Type B pancreatic cell (in vitro differentiated cells): Measurements from ENCODE around the gene GFPT1. TPM values are rescaled to one million over a fixed set of nuclear protein-coding genes. Genes with fewer than 3 reads are reported as not detected.

ENCODE experiments used
- DNase-seq: peaks from one replicate; pipeline ENCODE4 v3.0.0; 2021; ENCODE audit warnings: mixed read lengths; ENCODE audit not compliant: unreplicated experiment; ENCODE audit errors: extremely low spot score
- H3K27ac Mint-ChIP-seq: 2 replicates; pipeline ENCODE4 v1.8.0; 2021; ENCODE audit warnings: mild to moderate bottlenecking, mixed read lengths
- H3K27me3 Mint-ChIP-seq: 2 replicates; pipeline ENCODE4 v1.8.0; 2021; ENCODE audit warnings: mixed read lengths
- H3K36me3 Mint-ChIP-seq: 2 replicates; pipeline ENCODE4 v1.8.0; 2021; ENCODE audit warnings: mixed read lengths
- H3K4me1 Mint-ChIP-seq: one replicate; pipeline ENCODE4 v1.8.0; 2021; ENCODE audit warnings: mixed read lengths; ENCODE audit not compliant: unreplicated experiment
- H3K4me3 Mint-ChIP-seq: 2 replicates; pipeline ENCODE4 v1.8.0; 2021; ENCODE audit warnings: mild to moderate bottlenecking, mixed read lengths
- H3K9me3 Mint-ChIP-seq: 2 replicates; pipeline ENCODE4 v1.8.0; 2021; ENCODE audit warnings: mixed read lengths
- CTCF ChIP-seq: fragments of 200-600 bp; sonication (generic); conservative IDR thresholded peaks from 2 replicates; pipeline ENCODE4 v1.5.0; 2021; ENCODE audit warnings: antibody characterized with exemption, mild to moderate bottlenecking
- total RNA-seq: library from RNA; stranded (reverse); gene quantifications from 2 replicates; pipeline ENCODE4 v1.2.1, GENCODE V29; 2021; ENCODE audit warnings: low replicate concordance

Gene GFPT1
- total RNA-seq, 1 donor from 2014 or later: 46.0 TPM

- peak overlapping the region; percentile 32 for H3K27ac Mint-ChIP-seq
- H3K4me3 Mint-ChIP-seq: peak overlapping the region; percentile 56
- DNase-seq: no peak
- TF ChIP-seq CTCF: no peak
- peaks cover 7% of the 10 kb centered on the region for H3K36me3 Mint-ChIP-seq
- H3K9me3 Mint-ChIP-seq: no peaks in the 10 kb centered on the region
- peaks cover 29% of the 10 kb centered on the region for H3K4me1 Mint-ChIP-seq
- no peaks in the 10 kb centered on the region for H3K27me3 Mint-ChIP-seq
Measured at GRCh38 chr2:69389271-69389670, 2.2 kb upstream of the GFPT1 start.

DNA sequence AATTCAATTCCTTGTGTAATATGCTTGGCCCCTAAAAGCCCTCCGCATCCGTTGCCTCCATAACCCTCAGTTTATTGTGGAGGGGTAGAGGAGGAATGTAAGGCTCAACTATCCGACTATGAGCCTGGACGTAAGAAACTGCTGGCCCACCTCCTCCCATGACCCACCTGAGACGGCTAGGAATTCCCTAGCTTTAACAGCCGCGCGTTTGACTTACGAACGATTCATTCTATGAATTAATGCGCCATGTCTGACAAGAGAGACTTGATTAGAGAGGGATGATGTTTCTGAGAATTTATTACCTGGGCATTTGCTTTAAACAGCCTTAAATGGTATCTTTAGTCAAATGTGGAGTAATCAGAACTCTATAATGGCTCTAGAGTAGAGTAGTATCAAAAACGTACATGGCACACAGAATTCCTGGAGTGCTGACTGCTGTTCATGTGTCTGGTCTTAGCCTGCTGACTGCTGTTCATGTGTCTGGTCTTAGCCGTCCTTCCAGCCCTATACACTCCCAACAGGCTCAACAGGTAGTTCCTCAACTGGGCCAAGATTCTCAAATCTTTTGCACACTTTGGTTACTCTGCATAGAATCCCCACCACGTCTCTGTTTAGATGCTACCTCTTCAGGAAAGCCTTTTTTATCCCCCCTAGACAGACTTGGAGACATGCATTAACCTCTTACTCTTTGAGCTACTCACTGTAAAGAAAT, 899 bp upstream of the GFPT1 start:
- Mint-ChIP-seq H3K27ac (peak overlapping the region; percentile 97), H3K27me3 (no peaks in the 10 kb centered on the region), H3K36me3 (peaks cover 5% of the 10 kb centered on the region), H3K4me1 (peaks cover 35% of the 10 kb centered on the region), H3K9me3 (no peaks in the 10 kb centered on the region), H3K4me3 (peak overlapping the region; percentile 96)
- TF ChIP-seq CTCF: no peak
- DNase-seq: no peak

GRCh38 chr2:69386360-69386759, 667 bp downstream of the GFPT1 start:
- Mint-ChIP-seq H3K4me3 (peak overlapping the region; percentile 96), H3K4me1 (peaks cover 43% of the 10 kb centered on the region), H3K27ac (peak overlapping the region; percentile 97), H3K9me3 (no peaks in the 10 kb centered on the region), H3K27me3 (no peaks in the 10 kb centered on the region), H3K36me3 (peaks cover 14% of the 10 kb centered on the region)
- TF ChIP-seq CTCF: no peak
- DNase-seq: no peak

DNA sequence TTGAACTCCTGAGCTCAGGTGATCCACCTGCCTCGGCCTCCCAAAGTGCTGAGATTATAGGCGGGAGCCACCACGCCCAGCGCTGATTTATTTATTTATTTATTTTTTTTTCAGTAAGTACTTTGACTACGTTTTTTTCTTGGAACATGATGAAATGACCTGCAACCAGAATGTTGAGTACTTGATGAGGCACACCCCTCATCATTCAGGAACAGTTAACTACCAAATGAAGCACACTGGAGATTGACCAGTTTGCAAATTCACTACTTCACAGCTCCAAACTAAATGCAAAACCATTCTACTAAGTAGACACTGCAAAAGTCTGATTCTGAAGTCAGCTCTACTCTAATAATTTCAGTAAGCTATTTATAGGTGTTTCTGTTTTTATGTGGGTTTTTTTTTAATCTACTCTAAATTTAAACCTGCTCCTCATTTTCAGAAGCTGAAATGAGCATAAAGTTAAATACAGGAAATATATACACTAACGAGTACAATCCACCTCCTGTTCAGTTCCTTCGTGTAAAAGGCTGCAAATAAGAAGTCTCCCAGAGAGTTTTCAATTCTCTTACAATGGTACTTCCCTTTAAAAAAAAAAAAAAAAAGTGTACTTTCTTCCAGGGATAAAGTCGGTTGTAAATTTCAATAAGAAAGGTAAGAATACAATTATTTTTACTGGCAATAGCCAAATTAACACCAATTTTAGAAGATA, 1.4 kb downstream of the GFPT1 start:
- Mint-ChIP-seq H3K27ac (peak overlapping the region; percentile 97), H3K4me1 (peaks cover 43% of the 10 kb centered on the region), H3K36me3 (peaks cover 18% of the 10 kb centered on the region), H3K4me3 (peak overlapping the region; percentile 96), H3K9me3 (no peaks in the 10 kb centered on the region), H3K27me3 (no peaks in the 10 kb centered on the region)
- DNase-seq: no peak
- no peak for TF ChIP-seq CTCF

- H3K4me3 Mint-ChIP-seq: peak overlapping the region; percentile 38
Measured at GRCh38 chr2:69384618-69385081, 2.4 kb downstream of the GFPT1 start.

More at GRCh38 chr2:69384618-69385081, 2.4 kb downstream of the GFPT1 start:
- Mint-ChIP-seq H3K4me1 (peaks cover 43% of the 10 kb centered on the region), H3K36me3 (peaks cover 22% of the 10 kb centered on the region), H3K9me3 (no peaks in the 10 kb centered on the region), H3K27ac (no peak overlapping the region), H3K27me3 (no peaks in the 10 kb centered on the region)
- no peak for TF ChIP-seq CTCF
- DNase-seq: no peak
